Glutamatergic neuron (in vitro differentiated cells): ENCODE results near the gene CCL4. TPM values are rescaled to one million over a fixed set of nuclear protein-coding genes. Genes with fewer than 3 reads are reported as not detected.

Experiments used
- DNase-seq: peaks from one replicate; pipeline ENCODE4 v3.0.0; 2022
- H3K27ac Mint-ChIP-seq: one replicate; pipeline ENCODE4 v1.8.0; 2020; ENCODE audit warnings: mild to moderate bottlenecking, mixed read lengths, inconsistent platforms; ENCODE audit not compliant: unreplicated experiment
- H3K27me3 Mint-ChIP-seq: one replicate; pipeline ENCODE4 v1.8.0; 2020; ENCODE audit warnings: mild to moderate bottlenecking, moderate library complexity, mixed read lengths, inconsistent platforms; ENCODE audit not compliant: unreplicated experiment
- H3K36me3 Mint-ChIP-seq: one replicate; pipeline ENCODE4 v1.8.0; 2020; ENCODE audit warnings: mild to moderate bottlenecking, mixed read lengths, inconsistent platforms; ENCODE audit not compliant: unreplicated experiment
- H3K4me1 Mint-ChIP-seq: one replicate; pipeline ENCODE4 v1.8.0; 2020; ENCODE audit warnings: mild to moderate bottlenecking, low read depth, mixed read lengths, inconsistent platforms; ENCODE audit not compliant: unreplicated experiment
- H3K4me3 Mint-ChIP-seq: one replicate; pipeline ENCODE4 v1.8.0; 2020; ENCODE audit warnings: mild to moderate bottlenecking, mixed read lengths, inconsistent platforms; ENCODE audit not compliant: unreplicated experiment
- H3K9me3 Mint-ChIP-seq: one replicate; pipeline ENCODE4 v1.8.0; 2020; ENCODE audit warnings: mild to moderate bottlenecking, moderate library complexity, mixed read lengths, inconsistent platforms; ENCODE audit not compliant: unreplicated experiment
- total RNA-seq: library from RNA; stranded (reverse); fragmentation: NEBNext Ultra II Directional; extraction: Animal tissue kit (Norgen Biotek cat#: 25700); gene quantifications from one replicate; pipeline ENCODE4 v1.2.1, GENCODE V29; 2021; ENCODE audit not compliant: unreplicated experiment
- TF ChIP-seq, protein P1 (sequence below): fragments of 200-600 bp; sonication (generic); IDR thresholded peaks from one replicate; pipeline ENCODE4 v1.5.0; 2021; ENCODE audit not compliant: partially characterized antibody, unreplicated experiment

The CCL4 gene
- total RNA-seq, 1 donor from 2014 or later, result not detected

DNA sequence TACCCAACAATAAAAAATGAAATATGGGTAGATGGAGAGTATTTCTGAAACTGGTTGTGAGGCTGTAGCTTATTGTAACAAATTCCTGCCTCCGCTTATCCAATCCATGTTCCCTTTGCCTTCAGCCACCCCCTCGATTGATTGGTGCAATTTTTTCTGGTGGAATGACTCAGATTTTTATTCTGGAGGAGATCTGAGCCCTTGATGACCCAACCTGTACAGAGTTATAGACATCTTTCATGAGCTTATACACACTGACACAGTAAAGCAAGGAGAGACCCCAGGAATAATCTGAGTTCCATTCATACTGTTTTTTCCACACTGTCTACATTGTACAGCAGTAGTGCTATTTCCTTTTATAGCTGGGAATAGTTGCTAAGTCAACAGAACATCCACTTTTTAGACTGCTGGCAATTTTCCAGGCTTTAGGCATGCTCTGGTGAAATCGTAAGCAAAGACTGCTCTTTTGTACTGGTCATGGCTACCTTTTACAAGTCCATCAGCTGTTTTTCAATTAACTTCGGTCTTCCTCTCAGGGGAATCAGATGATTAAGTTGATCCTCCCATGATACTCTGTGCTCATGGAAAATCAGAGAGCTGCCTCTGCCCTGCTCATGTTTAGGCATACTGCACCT, 30.1 kb downstream of the CCL4 start:
- H3K36me3 Mint-ChIP-seq, result peaks cover 3% of the 10 kb centered on the region
- no peak overlapping the region for H3K4me3 Mint-ChIP-seq
- H3K27me3 Mint-ChIP-seq, result no peaks in the 10 kb centered on the region
- H3K9me3 Mint-ChIP-seq, result peaks cover 3% of the 10 kb centered on the region
- DNase-seq, result no peak
- H3K4me1 Mint-ChIP-seq, result no peaks in the 10 kb centered on the region
- no peak overlapping the region for H3K27ac Mint-ChIP-seq
- TF ChIP-seq, protein P1, sequence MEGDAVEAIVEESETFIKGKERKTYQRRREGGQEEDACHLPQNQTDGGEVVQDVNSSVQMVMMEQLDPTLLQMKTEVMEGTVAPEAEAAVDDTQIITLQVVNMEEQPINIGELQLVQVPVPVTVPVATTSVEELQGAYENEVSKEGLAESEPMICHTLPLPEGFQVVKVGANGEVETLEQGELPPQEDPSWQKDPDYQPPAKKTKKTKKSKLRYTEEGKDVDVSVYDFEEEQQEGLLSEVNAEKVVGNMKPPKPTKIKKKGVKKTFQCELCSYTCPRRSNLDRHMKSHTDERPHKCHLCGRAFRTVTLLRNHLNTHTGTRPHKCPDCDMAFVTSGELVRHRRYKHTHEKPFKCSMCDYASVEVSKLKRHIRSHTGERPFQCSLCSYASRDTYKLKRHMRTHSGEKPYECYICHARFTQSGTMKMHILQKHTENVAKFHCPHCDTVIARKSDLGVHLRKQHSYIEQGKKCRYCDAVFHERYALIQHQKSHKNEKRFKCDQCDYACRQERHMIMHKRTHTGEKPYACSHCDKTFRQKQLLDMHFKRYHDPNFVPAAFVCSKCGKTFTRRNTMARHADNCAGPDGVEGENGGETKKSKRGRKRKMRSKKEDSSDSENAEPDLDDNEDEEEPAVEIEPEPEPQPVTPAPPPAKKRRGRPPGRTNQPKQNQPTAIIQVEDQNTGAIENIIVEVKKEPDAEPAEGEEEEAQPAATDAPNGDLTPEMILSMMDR, result no peak

DNA sequence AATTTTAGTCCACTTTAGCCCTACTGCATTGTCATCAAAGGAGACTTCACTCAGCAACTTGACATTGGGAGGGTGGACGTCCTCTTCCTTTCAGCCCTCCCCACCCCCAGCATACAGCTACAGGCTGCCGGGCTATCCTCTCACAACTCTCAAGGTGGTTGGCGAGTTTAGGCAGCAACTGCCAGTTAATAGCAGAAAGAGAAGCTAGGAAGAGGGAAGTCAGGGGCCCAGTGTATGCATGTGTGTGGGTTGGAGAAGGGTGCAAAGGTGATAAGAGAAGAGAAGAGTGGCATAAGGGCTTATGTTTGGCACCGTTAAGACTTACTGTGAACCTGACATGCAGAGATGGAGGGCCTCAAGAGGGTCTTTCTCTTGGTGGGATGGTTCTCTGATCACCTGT, 31.8 kb downstream of the CCL4 start:
- H3K9me3 Mint-ChIP-seq, result peaks cover 3% of the 10 kb centered on the region
- no peaks in the 10 kb centered on the region for H3K27me3 Mint-ChIP-seq
- H3K4me3 Mint-ChIP-seq, result no peak overlapping the region
- no peak for DNase-seq
- H3K4me1 Mint-ChIP-seq, result no peaks in the 10 kb centered on the region
- no peak overlapping the region for H3K27ac Mint-ChIP-seq
- H3K36me3 Mint-ChIP-seq, result peaks cover 3% of the 10 kb centered on the region
- TF ChIP-seq, protein P1, result no peak

DNA sequence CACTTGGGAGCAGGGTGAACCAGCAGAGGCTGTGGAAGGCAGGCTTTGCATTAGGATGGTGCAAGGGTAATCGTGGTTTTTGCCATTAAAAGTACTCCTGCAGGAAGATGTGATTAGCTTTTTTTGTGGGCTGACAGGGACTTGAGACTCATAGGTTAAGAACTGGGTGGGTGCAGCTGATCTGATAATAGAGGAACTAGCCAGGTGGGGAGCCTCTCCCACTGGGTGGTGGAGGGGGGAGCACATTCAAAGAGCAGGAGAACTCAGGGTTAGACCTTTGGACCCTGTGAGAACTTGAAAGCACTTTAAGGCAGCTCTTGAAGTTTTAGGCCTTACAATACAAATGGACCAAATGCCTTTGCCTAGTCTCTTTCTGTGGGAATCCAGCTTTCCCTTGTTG, 32.4 kb downstream of the CCL4 start:
- no peak overlapping the region for H3K27ac Mint-ChIP-seq
- TF ChIP-seq, protein P1, result no peak
- peaks cover 3% of the 10 kb centered on the region for H3K36me3 Mint-ChIP-seq
- H3K4me3 Mint-ChIP-seq, result no peak overlapping the region
- H3K9me3 Mint-ChIP-seq, result peaks cover 3% of the 10 kb centered on the region
- no peaks in the 10 kb centered on the region for H3K4me1 Mint-ChIP-seq
- no peaks in the 10 kb centered on the region for H3K27me3 Mint-ChIP-seq
- no peak for DNase-seq

DNA sequence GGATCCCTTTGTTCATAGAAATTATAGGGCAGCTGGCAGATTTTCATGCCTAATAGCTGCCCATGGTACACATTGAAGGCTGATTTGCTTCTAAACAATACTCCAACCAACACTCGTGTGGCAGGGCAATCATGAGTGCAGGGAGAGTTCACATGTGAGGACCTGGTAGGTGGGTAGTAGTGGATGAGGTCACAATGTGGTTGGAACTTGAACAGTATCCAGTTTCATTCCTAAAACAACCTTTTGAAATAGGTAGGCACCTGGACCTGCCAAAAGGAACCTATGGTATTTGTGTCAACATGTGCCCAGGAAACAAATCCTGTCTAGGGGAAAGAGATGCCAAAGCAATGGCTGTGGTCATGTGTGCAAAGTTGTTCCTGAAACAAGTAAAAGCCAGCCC, 32.8 kb downstream of the CCL4 start:
- Mint-ChIP-seq H3K9me3 (peaks cover 3% of the 10 kb centered on the region), H3K27me3 (no peaks in the 10 kb centered on the region), H3K4me1 (no peaks in the 10 kb centered on the region), H3K4me3 (no peak overlapping the region), H3K27ac (no peak overlapping the region), H3K36me3 (peaks cover 3% of the 10 kb centered on the region)
- TF ChIP-seq, protein P1, result no peak
- no peak for DNase-seq

DNA sequence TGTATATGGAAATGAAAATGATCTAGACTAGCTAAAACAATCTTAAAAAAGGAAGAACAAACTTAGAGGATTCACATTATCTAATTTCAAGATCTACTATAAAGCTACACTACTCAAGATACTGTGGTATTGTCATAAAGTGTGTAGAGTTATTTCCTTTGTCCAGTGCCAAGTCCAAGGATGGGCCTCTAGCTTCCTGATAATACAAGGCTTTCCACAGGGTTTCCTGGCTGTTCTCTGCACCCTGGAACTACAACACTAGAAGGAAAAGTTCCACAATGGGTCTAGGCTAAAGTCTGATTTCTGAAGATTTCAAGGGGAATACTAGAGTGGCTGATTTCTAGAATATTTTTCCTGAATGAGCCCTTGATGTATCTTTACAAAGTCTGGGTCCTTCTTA, 38.6 kb downstream of the CCL4 start:
- H3K4me1 Mint-ChIP-seq, result no peaks in the 10 kb centered on the region
- no peak overlapping the region for H3K4me3 Mint-ChIP-seq
- no peaks in the 10 kb centered on the region for H3K36me3 Mint-ChIP-seq
- H3K9me3 Mint-ChIP-seq, result peaks cover 3% of the 10 kb centered on the region
- no peak overlapping the region for H3K27ac Mint-ChIP-seq
- TF ChIP-seq, protein P1, result no peak
- no peak for DNase-seq
- H3K27me3 Mint-ChIP-seq, result no peaks in the 10 kb centered on the region
